Kidney epithelial cell (primary cell): ENCODE measurements around the gene GLT1D1. TPM values are rescaled to one million over a fixed set of nuclear protein-coding genes. Genes with fewer than 3 reads are reported as not detected.

Experiments used
- DNase-seq: peaks from one replicate; pipeline ENCODE4 v3.0.0-alpha.2; 2010; ENCODE audit warnings: low read depth
- H3K27me3 ChIP-seq: 2 replicates; pipeline ENCODE4 v1.6.0; 2011; ENCODE audit warnings: low read length; ENCODE audit not compliant: control insufficient read depth, insufficient read depth
- H3K36me3 ChIP-seq: 2 replicates; pipeline ENCODE4 v1.5.1; 2011; ENCODE audit warnings: low read length; ENCODE audit not compliant: control insufficient read depth, insufficient read depth
- H3K4me3 ChIP-seq: 2 replicates; pipeline ENCODE4 v1.5.1; 2011; ENCODE audit warnings: low read depth, mild to moderate bottlenecking, control low read depth, low read length
- CTCF ChIP-seq: IDR thresholded peaks from 2 replicates; pipeline ENCODE4 v1.5.1; 2011; ENCODE audit warnings: mild to moderate bottlenecking, moderate library complexity, low read length, control low read depth, inconsistent platforms; ENCODE audit not compliant: insufficient read depth, poor library complexity, severe bottlenecking
- total RNA-seq: library from RNA; depleted of rRNA; stranded (reverse); fragments of >200 nt; gene quantifications from 2 replicates; pipeline ENCODE4 v1.2.3, GENCODE V29; 2015

Gene GLT1D1
- total RNA-seq, 1 donor from 2014 or later = 1.7 TPM

GRCh38 chr12:128966203-128966810, 113.0 kb downstream of the GLT1D1 start:
- Histone ChIP-seq H3K27me3 (peaks cover 12% of the 10 kb centered on the region), H3K36me3 (no peaks in the 10 kb centered on the region), H3K4me3 (no peak overlapping the region)
- TF ChIP-seq CTCF = no peak
- no peak for DNase-seq

GRCh38 chr12:128968668-128969067, 115.4 kb downstream of the GLT1D1 start:
- H3K36me3 ChIP-seq = no peaks in the 10 kb centered on the region
- peaks cover 12% of the 10 kb centered on the region for H3K27me3 ChIP-seq
- no peak overlapping the region for H3K4me3 ChIP-seq
- TF ChIP-seq CTCF = no peak
- DNase-seq = no peak

DNA sequence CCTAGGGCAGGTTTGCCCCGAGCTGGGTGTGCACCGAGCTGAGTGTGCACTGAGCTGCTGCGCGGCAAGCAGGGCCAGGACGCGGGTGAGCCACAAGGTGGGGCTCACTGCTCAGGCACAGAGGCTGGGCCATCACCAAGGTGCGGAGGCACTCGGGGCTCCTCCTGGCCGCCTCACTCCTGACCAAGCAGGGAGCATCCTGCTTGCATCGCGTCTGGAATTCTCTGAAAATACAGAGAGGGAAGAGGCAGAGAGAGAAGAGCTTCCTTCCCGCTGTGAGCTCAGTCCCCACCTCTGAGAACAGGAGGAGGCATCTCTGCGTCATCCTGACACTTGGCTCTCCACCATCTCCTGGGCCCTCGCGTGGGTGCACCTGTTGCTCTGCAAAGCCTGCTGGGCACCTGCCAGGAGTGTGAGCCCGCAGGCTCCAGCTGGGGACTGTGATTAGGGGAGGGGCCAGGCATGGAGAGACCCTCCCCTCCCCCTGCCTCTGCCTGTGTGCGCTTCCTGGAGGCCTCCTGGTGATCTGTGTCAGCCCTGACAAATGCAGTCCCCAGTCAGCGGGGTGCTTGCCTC, 116.3 kb downstream of the GLT1D1 start:
- Histone ChIP-seq H3K27me3 (peaks cover 12% of the 10 kb centered on the region), H3K36me3 (no peaks in the 10 kb centered on the region)

GRCh38 chr12:128970110-128970509, 116.8 kb downstream of the GLT1D1 start:
- no peaks in the 10 kb centered on the region for H3K36me3 ChIP-seq
- no peak for TF ChIP-seq CTCF
- no peak overlapping the region for H3K4me3 ChIP-seq
- no peak for DNase-seq
- H3K27me3 ChIP-seq = peaks cover 12% of the 10 kb centered on the region

More for the DNA sequence above, 116.3 kb downstream of the GLT1D1 start:
- TF ChIP-seq CTCF = peak; percentile 39
- H3K4me3 ChIP-seq = no peak overlapping the region
- DNase-seq = no peak

DNA sequence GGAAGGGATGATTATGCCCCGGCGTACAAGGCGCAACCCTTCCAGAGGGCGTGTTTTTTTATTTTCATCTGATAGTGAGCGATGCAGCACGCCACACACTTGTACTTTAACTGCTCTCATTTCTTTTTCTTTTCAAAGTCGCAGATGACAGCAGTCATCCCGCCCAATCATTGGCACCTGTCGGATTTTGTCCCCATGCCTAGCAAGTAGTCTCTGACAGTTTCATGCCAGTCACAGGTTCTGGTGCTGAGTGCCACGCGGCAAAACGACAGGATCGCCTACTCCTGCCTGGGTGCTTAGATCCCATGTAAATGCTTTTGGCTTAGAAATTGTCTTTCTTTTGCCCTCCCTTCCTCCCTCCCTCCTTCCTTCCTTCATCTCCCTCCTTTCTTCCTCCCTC, 117.7 kb downstream of the GLT1D1 start:
- no peak for TF ChIP-seq CTCF

GRCh38 chr12:128971802-128972201, 118.5 kb downstream of the GLT1D1 start:
- peaks cover 12% of the 10 kb centered on the region for H3K27me3 ChIP-seq
- DNase-seq = no peak
- H3K36me3 ChIP-seq = no peaks in the 10 kb centered on the region
- no peak for TF ChIP-seq CTCF
- H3K4me3 ChIP-seq = no peak overlapping the region

More for the DNA sequence above, 117.7 kb downstream of the GLT1D1 start:
- H3K36me3 ChIP-seq = no peaks in the 10 kb centered on the region
- no peak for DNase-seq
- H3K4me3 ChIP-seq = no peak overlapping the region
- H3K27me3 ChIP-seq = peaks cover 12% of the 10 kb centered on the region
